ENCODE data around the gene PDGFD. TPM values are rescaled to one million over a fixed set of nuclear protein-coding genes. Genes with fewer than 3 reads are reported as not detected.

The PDGFD gene
- total and polyA plus RNA-seq, 2 donors (not counting 3 experiments of a cell fraction or from before 2014, with no cell fraction given) = 6.3 to 13.1 TPM

DNA sequence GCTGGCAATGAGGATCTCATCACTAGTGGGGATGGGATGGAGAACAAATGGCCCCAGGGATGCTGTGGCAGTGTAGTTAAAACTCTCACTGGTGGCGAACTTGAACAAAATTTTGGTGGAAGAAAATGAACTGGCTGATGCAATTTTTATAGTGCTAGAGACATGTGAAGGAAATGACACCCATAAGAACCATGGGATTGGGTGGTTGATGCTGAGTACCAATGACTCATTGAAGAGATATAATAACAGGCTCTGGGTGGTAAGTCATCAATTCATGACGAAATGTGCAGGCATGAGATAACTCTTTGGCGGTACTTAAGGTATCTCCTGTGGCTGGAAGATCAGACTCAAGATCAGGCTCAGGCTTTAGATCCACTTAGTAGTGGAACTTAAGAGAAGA is 300.4 kb downstream of the PDGFD start:
- DNase-seq (ENCODE audit: low read depth, low spot score) = no peak

More for the DNA sequence above, 300.4 kb downstream of the PDGFD start:
- H3K4me1 ChIP-seq (ENCODE audit: control insufficient read depth, extremely low read depth, insufficient read depth, low read length) = no peaks in the 10 kb centered on the region
- ChIA-PET POLR2A (no interaction called here), CTCF (no interaction called here)
- H3K9ac ChIP-seq (replicated peaks; ENCODE audit: extremely low read depth, insufficient read depth, low read length) = no peak overlapping the region
- dilution Hi-C loops (cut with MboI; ENCODE audit: extremely low pct_ligation_motif_present, low sequenced_read_pairs) = no loop called here
- H3K4me3 ChIP-seq (replicated peaks in 1 of 3; ENCODE audit: insufficient read depth in 1 of 3, low read depth in 1 of 3, low read length in 3 of 3) = no peak overlapping the region
- no TSS peak for BruUV-seq (replicated peaks)
- H3K79me2 ChIP-seq (ENCODE audit: control insufficient read depth, insufficient read depth, low read length) = no peaks in the 10 kb centered on the region
- no peaks in the 10 kb centered on the region for H3K27me3 ChIP-seq (ENCODE audit: control insufficient read depth in 2 of 2, insufficient read depth in 2 of 2, low read length in 2 of 2)
- H4K20me1 ChIP-seq (replicated peaks; ENCODE audit: control insufficient read depth, extremely low read depth, insufficient read depth, low read length) = no peaks in the 10 kb centered on the region
- TF ChIP-seq EZH2 (IDR thresholded peaks at IDR 0.05; ENCODE audit: borderline replicate concordance, low read depth, low read length, severe bottlenecking) (no peak), MYC (IDR thresholded peaks at IDR 0.05; ENCODE audit: low read depth, low read length) (no peak), POLR2AphosphoS5 (IDR thresholded peaks at IDR 0.05; ENCODE audit: insufficient read depth, low read depth, low read length) (no peak), JUN (IDR thresholded peaks at IDR 0.05; ENCODE audit: borderline replicate concordance, insufficient read depth, insufficient read length, low read depth) (no peak), FOS (IDR thresholded peaks at IDR 0.05; ENCODE audit: borderline replicate concordance, insufficient read depth, low read length) (no peak), POLR2A (IDR thresholded peaks at IDR 0.05; ENCODE audit: low read depth, low read length) (no peak), GATA2 (IDR thresholded peaks at IDR 0.05; ENCODE audit: insufficient read depth, insufficient read length, low read depth, low read length) (no peak)
- TF ChIP-seq, protein P1, sequence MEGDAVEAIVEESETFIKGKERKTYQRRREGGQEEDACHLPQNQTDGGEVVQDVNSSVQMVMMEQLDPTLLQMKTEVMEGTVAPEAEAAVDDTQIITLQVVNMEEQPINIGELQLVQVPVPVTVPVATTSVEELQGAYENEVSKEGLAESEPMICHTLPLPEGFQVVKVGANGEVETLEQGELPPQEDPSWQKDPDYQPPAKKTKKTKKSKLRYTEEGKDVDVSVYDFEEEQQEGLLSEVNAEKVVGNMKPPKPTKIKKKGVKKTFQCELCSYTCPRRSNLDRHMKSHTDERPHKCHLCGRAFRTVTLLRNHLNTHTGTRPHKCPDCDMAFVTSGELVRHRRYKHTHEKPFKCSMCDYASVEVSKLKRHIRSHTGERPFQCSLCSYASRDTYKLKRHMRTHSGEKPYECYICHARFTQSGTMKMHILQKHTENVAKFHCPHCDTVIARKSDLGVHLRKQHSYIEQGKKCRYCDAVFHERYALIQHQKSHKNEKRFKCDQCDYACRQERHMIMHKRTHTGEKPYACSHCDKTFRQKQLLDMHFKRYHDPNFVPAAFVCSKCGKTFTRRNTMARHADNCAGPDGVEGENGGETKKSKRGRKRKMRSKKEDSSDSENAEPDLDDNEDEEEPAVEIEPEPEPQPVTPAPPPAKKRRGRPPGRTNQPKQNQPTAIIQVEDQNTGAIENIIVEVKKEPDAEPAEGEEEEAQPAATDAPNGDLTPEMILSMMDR (IDR thresholded peaks at IDR 0.05; ENCODE audit: extremely low read depth in 1 of 2, insufficient read depth in 1 of 2, low read depth in 1 of 2, low read length in 2 of 2) = no peak
- TF ChIP-seq, protein P2, sequence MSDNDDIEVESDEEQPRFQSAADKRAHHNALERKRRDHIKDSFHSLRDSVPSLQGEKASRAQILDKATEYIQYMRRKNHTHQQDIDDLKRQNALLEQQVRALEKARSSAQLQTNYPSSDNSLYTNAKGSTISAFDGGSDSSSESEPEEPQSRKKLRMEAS (IDR thresholded peaks at IDR 0.05; ENCODE audit: insufficient read depth, insufficient read length) = no peak
- FAIRE-seq = no peak
- no peak overlapping the region for H3K27ac ChIP-seq (ENCODE audit: insufficient read depth, low read depth, low read length)
- H3K4me2 ChIP-seq (ENCODE audit: insufficient read depth, low read length) = no peak overlapping the region
- H2AFZ ChIP-seq (ENCODE audit: low read depth, low read length) = no peak overlapping the region
- no peaks in the 10 kb centered on the region for H3K9me1 ChIP-seq (replicated peaks; ENCODE audit: control insufficient read depth, extremely low read depth, insufficient read depth, low read length)
- no peaks in the 10 kb centered on the region for H3K9me3 ChIP-seq (replicated peaks; ENCODE audit: control insufficient read depth, insufficient read depth, low read length)
- no peaks in the 10 kb centered on the region for H3K36me3 ChIP-seq (ENCODE audit: control insufficient read depth in 2 of 2, extremely low read depth in 1 of 2, insufficient read depth in 2 of 2, low read length in 2 of 2)
- intact Hi-C loops (cut with micrococcal nuclease) = no loop called here

All from endothelial cell of umbilical vein (primary cell).